Measurements from ENCODE around the gene CHSY1.
"Not testable (repeated sequence)": the region's sequence is repeated elsewhere in the genome, so short reads cannot be mapped to it uniquely, and the experiment has no call there.

Gene CHSY1

GRCh38 chr15:101251830-101252820 lies at the start of gene CHSY1:
CHSY1 (minus strand) TSS chr15:101252048; CDS start chr15:101251456, 592 bp downstream.
- peak; percentile 88 for DNase-seq (ENCODE audit: low spot score)

GRCh38 chr15:101296418-101297405 lies 44.9 kb upstream of the CHSY1 start:
- no peak for DNase-seq (ENCODE audit: low spot score)

GRCh38 chr15:101295607-101296161 lies 43.8 kb upstream of the CHSY1 start:
- no peak for DNase-seq (ENCODE audit: low spot score)

- peak; percentile 89 for DNase-seq (ENCODE audit: low spot score)
Observed at GRCh38 chr15:101294731-101295606, 43.1 kb upstream of the CHSY1 start, which contains the start of gene SNRPA1. SNRPA1 (minus strand) TSS chr15:101295248; CDS start chr15:101295178, 70 bp downstream.

- DNase-seq (ENCODE audit: low spot score) = no peak
Observed at GRCh38 chr15:101293122-101293521, 41.3 kb upstream of the CHSY1 start.

- peak; percentile 38 for DNase-seq (ENCODE audit: low spot score)
Observed at GRCh38 chr15:101288905-101289513, 37.2 kb upstream of the CHSY1 start.

- not testable (repeated sequence) for DNase-seq (ENCODE audit: low spot score)
Observed at GRCh38 chr15:101287342-101287741, 35.5 kb upstream of the CHSY1 start.

GRCh38 chr15:101286471-101287114 lies 34.7 kb upstream of the CHSY1 start:
- no peak for DNase-seq (ENCODE audit: low spot score)

GRCh38 chr15:101283931-101284330 lies 32.1 kb upstream of the CHSY1 start:
- no peak for DNase-seq (ENCODE audit: low spot score)

- no peak for DNase-seq (ENCODE audit: low spot score)
Observed at GRCh38 chr15:101280007-101280406, 28.2 kb upstream of the CHSY1 start.

GRCh38 chr15:101277943-101278564 lies 26.2 kb upstream of the CHSY1 start:
- no peak for DNase-seq (ENCODE audit: low spot score)

- DNase-seq (ENCODE audit: low spot score) = peak; percentile 86
Observed at GRCh38 chr15:101277038-101277822, 25.4 kb upstream of the CHSY1 start, which contains the start of gene SELENOS. SELENOS (minus strand) TSS chr15:101277485; CDS start chr15:101277417, 68 bp downstream.

GRCh38 chr15:101276501-101277037 lies 24.7 kb upstream of the CHSY1 start:
- no peak for DNase-seq (ENCODE audit: low spot score)

GRCh38 chr15:101275018-101275417 lies 23.2 kb upstream of the CHSY1 start:
- no peak for DNase-seq (ENCODE audit: low spot score)

- DNase-seq (ENCODE audit: low spot score) = no peak
Observed at GRCh38 chr15:101273534-101273933, 21.7 kb upstream of the CHSY1 start.

GRCh38 chr15:101272584-101272983 lies 20.7 kb upstream of the CHSY1 start:
- DNase-seq (ENCODE audit: low spot score) = no peak

GRCh38 chr15:101269479-101270223 lies 17.8 kb upstream of the CHSY1 start:
- no peak for DNase-seq (ENCODE audit: low spot score)
